GM21737 (cell line): ENCODE results near the gene LRRC4C.
A peak's percentile ranks its signal among the peaks of the same experiment; 100 is the strongest.
"Not testable (repeated sequence)": the region's sequence is repeated elsewhere in the genome, so short reads cannot be mapped to it uniquely, and the experiment has no call there.

Experiments
- ATAC-seq: cut with Tn5 transposase; IDR thresholded peaks from one replicate; pipeline ENCODE4 v1.9.1; 2021; ENCODE audit warnings: mild to moderate bottlenecking, moderate library complexity; ENCODE audit not compliant: unreplicated experiment

The LRRC4C gene

DNA sequence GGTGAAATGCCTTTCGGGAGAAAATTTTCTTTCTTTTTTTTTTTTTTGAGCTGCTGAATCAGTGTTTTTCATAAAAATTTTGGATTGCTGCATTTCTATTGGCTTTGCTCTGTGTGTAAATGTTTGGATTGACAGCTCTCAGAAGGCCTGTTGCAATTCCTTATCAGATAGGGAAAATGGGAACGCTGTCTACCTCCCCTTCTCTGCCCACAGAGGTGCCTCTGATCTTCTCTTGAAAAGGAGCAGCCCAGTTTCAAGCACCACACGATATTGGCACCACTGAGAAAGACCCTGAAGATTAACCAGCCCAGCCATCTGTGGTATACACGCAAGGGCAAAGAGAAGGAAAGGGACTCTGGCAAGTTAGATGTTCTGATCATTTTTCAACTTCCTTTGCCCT lies 1272.2 kb downstream of the LRRC4C start:
- no peak for ATAC-seq

DNA sequence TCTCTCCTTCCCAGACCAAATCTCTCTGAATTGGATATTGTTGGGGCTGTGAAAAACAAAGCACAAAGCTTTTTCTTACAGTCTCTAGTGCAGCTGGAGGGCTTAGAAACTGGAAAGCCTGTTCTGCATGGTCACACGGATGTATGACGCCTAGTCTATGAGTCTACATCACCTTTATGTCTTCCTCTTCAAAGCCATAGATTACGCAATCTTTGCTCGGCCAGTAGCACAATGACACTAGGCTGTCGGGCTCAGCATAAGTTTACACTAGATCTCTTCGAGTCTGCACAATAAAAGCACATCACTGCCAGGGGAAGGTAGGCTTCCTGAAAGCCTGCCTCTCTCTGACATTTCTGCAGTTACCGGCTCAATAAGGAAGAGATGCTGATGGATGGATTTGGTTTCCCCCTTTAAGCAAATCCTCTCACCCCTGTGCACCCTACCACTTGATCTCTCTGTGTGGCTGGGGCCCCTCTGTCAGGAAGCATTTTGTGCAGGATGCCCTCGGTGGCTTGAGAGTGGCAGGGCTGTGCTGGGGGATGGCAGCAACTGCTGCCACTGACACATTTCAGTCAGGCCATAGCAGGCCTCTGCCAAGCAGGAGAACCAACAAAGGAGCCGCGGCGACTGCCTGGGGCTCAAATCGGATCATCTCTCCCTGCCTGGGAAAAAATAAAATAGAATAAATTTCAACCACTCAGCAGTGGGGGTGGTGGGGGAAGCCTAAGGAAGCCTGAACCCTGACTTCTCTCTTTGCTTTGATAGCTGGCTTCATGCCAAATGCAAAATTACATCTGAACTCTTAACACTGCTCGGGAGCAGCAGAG lies 1272.8 kb downstream of the LRRC4C start:
- ATAC-seq = no peak

GRCh38 chr11:40185793-40186192 lies 1273.7 kb downstream of the LRRC4C start:
- no peak for ATAC-seq

DNA sequence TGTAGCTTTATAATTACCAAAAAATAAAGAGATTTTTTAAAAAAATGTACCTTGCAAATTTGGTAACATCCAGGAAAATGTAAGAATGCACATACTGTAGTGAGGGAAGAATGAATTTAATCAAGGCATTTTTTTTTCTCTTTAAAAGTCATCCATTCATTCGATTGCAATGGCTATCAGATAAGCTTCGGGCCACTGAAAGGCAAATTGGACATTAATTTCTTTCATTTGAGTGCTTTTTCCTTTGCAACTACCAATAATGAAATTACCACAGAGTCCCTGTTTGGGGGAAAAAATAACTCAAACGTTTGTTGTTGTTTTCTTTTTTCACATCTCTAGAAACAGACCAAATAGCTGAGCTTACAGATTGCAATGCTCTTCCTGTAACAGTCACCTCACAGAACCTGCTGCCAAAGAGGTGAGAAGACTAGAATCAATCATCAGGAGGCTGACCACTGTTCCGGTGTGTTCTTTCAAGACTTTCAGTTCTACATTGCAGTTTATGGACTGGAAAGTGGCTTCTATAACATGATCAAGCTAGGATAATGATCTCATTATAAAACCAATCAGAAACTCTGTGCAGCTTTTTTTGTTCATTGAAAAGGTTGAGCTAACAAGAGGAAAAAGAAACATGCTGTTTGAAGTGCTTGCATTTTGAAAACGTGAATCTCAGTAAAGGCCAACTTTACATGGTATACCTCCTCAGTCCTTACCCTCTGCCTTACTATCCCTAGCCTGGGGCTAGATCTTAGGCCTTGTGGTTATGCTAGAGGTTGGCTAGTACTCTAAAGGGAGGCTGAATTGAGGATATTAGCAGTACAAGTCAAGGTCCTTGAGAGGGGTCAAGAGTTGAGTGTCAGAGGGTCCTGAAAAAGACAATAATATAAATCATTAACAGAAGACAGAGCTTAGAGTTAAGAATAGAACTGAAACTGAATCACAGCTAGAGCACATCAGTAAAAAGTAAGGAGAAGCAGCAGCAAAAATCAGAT lies 1276.1 kb downstream of the LRRC4C start:
- ATAC-seq = peak; percentile 84

DNA sequence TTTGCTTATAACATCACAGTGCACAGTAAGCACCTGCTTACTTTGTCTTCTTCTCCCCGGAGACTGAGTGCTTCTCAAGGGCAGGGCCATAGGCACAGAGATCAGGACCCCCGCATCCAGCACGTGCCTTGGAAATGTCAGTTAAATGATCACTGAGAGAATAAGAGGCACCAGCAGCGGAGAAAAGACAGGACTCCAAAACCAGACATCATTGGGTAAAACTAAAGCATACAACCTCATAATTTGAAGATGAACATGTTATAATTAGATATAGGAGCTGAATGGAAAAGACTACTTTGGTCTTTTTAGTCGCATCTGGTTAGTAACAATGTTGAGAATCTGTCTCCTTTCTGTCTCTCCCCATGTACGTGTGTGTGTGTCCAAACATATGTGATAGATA lies 1279.9 kb downstream of the LRRC4C start:
- no peak for ATAC-seq

- ATAC-seq = no peak
These were observed 1281.0 kb downstream of the LRRC4C start for GRCh38 chr11:40178470-40178869.

DNA sequence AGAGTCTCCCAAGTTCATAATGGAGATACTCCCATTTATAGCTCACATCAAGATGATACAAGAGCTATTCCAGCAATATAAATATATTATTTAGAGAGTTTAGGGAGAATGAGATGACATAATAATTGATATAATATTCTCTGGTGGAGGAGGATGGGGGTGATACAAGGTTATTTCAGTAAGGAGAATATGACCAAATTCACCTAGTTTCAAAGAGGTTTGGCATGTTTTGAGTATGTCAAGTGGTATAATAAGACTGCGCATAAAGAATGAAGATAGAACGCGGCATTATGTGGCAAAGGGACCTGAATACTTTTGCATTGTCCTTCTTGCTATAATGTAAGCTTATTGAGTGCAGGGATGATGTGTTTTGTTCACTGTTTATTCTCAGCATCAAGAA lies 1283.5 kb downstream of the LRRC4C start:
- ATAC-seq = no peak

DNA sequence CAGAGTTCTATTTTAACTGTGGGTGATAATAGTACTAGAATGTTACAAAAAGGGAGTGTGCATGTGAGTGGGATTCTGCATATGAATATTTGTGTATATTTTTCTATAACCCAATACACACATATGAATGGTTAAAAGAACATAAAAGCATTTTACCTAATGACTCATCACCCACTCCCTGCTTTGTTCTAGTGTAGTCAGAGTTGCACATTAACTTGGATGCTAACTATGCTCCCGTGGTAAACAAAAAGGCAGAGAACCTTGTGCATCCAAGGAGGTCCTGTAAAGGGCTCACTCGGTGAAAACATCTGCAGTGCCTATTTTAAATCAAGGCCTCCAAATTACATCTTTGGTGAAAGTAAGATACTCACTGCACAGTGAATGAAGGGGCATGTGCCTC lies 1289.4 kb downstream of the LRRC4C start:
- no peak for ATAC-seq

DNA sequence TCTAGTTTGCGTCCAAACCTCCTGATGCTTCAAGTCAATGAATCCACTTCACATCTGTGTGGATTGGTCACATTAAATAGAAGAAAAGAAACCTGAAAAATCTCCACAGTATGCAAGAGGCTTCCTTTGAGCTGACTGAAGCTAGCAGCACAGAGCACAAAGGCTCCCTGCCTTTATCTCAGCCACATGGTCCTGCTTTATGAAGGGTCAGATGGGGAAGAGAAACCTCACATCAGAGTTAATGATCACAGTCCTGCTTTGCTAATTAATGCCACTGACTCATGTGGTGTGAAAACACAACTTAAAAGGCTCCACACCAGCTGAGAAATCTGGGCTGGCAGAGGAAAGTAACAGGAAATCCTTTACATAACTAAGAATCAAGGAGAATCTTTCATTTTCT lies 1291.0 kb downstream of the LRRC4C start:
- ATAC-seq = peak; percentile 88

DNA sequence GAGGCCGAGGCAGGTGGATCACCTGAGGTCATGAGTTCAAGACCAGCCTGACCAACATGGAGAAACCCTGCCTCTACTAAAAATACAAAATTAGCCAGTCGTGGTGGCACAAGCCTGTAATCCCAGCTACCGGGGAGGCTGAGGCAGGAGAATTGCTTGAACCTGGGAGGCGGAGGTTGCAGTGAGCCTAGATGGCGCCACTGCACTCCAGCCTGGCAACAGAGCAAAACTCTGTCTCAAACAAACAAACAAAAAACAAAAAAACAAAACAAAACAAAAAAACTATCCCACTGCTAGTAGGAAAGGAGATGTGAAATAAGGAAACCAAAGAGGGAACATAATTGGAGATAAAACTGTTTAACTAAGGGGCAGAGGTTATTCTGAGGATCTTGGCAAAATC lies 1291.6 kb downstream of the LRRC4C start:
- ATAC-seq = not testable (repeated sequence)

- ATAC-seq = no peak
These were observed 1292.6 kb downstream of the LRRC4C start for GRCh38 chr11:40166892-40167291.

GRCh38 chr11:40162901-40163883 lies 1296.3 kb downstream of the LRRC4C start:
- no peak for ATAC-seq

GRCh38 chr11:40161854-40162410 lies 1297.5 kb downstream of the LRRC4C start:
- ATAC-seq = no peak

GRCh38 chr11:40160418-40160817 lies 1299.0 kb downstream of the LRRC4C start:
- no peak for ATAC-seq

- ATAC-seq = no peak
These were observed 1309.7 kb downstream of the LRRC4C start for GRCh38 chr11:40149721-40150120.

- no peak for ATAC-seq
These were observed 1318.9 kb downstream of the LRRC4C start for GRCh38 chr11:40140560-40140959.

GRCh38 chr11:40139536-40139935 lies 1319.9 kb downstream of the LRRC4C start:
- no peak for ATAC-seq

DNA sequence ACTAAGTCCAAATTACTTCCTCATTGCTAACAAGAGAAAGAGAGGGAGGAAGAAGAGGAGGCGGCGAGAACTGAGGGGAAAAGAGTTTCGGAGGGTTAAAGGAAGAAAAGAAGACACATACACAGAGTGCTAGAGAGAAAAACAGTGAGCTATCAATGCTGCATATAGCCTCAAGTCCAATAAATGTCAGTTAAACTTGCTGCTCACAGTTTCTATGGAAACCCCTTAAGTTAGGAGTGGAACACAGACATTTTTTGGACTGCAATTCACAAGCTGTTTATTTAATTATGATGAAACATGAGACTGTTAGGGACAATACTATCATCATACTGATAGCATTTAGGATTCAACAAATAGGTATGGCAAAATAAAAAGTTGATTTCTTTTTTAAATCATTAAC lies 1320.4 kb downstream of the LRRC4C start:
- no peak for ATAC-seq

DNA sequence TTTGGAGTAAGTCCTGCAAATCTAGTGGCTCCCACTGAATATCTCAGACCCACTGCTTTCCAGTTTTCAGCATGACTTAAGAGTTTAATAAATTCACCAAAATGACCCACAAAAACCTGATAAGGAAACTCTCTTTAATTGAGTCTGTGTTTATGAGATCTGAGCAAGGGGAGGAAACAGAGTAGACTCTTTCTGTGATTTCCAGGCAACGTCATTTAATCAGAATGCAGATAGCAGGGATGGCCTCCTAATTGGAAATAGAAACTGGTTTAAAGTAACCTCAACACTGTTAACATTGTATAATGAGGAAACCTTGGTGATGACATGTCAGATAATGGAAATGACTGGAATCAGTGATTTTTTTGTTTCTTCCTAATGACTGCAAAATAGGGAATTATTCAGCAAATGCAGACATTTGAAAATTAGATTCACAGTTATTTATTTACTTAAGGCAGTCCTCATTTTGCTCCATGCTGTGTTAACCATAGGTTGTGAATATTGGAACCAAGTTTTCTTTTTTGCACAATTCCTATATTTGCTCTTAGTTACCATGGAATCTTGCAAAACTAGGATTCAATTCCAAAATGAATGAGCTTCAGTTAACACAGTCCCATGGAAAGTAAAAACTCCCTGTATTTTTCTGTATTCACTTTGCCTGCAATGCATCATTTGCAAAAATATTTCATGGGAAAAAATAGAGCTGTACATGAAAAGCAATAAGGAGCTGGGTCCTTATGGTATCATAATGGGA lies 1324.5 kb downstream of the LRRC4C start:
- no peak for ATAC-seq

- ATAC-seq = no peak
These were observed 1326.0 kb downstream of the LRRC4C start for GRCh38 chr11:40133498-40133897.
